ENCODE data around the gene SPAG9. TPM values are rescaled to one million over a fixed set of nuclear protein-coding genes. Genes with fewer than 3 reads are reported as not detected.
"Not testable (repeated sequence)": the region's sequence is repeated elsewhere in the genome, so short reads cannot be mapped to it uniquely, and the experiment has no call there.

The SPAG9 gene
- total RNA-seq, 3 donors from 2014 or later = 112 to 178 (median 128) TPM

DNA sequence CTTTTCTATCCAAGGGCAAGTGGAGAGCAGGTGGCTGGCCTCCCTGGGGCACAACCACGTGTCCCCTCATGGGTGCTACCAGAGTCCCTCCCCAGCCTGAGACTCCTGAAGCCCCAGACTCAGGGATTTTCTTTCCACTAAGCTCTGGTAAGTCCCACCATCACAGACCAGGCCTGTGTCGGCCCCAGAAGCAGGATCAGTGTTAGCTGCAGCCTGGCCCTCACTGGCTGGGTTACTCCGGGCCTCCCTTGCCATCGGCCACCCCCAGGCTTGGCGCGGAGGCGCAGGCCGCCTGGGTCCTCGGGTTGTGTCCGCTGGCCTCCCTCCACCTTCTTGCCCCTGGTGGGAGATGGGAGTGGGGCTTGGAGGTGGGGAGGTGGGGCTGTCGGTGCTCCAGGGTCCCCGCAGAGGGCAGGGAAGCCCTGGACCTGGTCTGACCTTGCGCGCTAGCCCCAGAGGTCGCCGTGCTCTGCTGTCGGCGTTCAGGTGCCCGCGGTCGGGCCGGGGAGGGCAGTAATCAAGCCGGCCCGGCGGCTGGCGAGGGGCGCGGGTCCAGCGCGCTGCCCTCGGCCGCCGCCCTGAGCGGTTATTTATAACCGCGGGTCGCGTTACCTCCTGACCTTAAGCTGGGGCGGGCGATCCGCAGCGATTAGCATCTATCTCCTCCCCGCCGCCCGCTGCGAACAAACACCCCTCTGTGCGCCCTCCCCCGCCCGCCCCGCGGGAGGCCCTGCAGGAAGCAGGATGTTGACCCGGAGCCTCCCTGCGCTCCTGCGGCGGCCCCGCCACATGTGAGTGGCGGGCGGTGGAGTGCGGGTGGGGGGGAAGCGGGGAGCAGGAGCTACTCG is 176.4 kb downstream of the SPAG9 start:
- peak overlapping the region; percentile 89 to 94 for H3K27ac ChIP-seq
- intact Hi-C loops (cut with DNase I; ENCODE audit: low total_unique reads) = no loop called here
- no peaks in the 10 kb centered on the region for H3K27me3 ChIP-seq
- no peaks in the 10 kb centered on the region for H3K9me3 ChIP-seq
- no peaks in the 10 kb centered on the region for H3K36me3 ChIP-seq
- peak in 1 of 3 donors; percentile 7 for TF ChIP-seq CTCF (IDR thresholded peaks at IDR 0.05)
- no peak for TF ChIP-seq POLR2A (IDR thresholded peaks at IDR 0.05)
- peak in 2 of 3 donors; percentile 53 to 72 for TF ChIP-seq POLR2AphosphoS5 (IDR thresholded peaks at IDR 0.05)
- H3K4me1 ChIP-seq = peaks cover 16 to 27% of the 10 kb centered on the region in 2 donors
- peak overlapping the region; percentile 47 to 66 (median 54) for H3K4me3 ChIP-seq
- peak; percentile 77 to 96 for DNase-seq (ENCODE audit: low spot score in 2 of 2)

- TF ChIP-seq POLR2AphosphoS5 (IDR thresholded peaks at IDR 0.05) (no peak), CTCF (IDR thresholded peaks at IDR 0.05) (no peak), POLR2A (IDR thresholded peaks at IDR 0.05) (no peak)
- H3K36me3 ChIP-seq = no peaks in the 10 kb centered on the region
- peak overlapping the region; percentile 89 to 94 for H3K27ac ChIP-seq
- no peaks in the 10 kb centered on the region for H3K27me3 ChIP-seq
- DNase-seq (ENCODE audit: low spot score in 2 of 2) = peak in 1 of 2 donors; percentile 50
- no peaks in the 10 kb centered on the region for H3K9me3 ChIP-seq
- peak overlapping the region in 2 of 3 donors; percentile 54 to 66 for H3K4me3 ChIP-seq
- H3K4me1 ChIP-seq = peaks cover 9 to 20% of the 10 kb centered on the region in 2 donors
- intact Hi-C loops (cut with DNase I; ENCODE audit: low total_unique reads) = no loop called here
Observed at GRCh38 chr17:50943575-50943933, 177.1 kb downstream of the SPAG9 start.

- H3K36me3 ChIP-seq; H3K9me3 ChIP-seq; H3K27ac ChIP-seq; H3K4me3 ChIP-seq; intact Hi-C loops (cut with DNase I; ENCODE audit: low total_unique reads); H3K4me1 ChIP-seq; DNase-seq (ENCODE audit: low spot score in 2 of 2); H3K27me3 ChIP-seq: not testable (repeated sequence)
Observed at GRCh38 chr17:50941676-50942048, 179.0 kb downstream of the SPAG9 start.

DNA sequence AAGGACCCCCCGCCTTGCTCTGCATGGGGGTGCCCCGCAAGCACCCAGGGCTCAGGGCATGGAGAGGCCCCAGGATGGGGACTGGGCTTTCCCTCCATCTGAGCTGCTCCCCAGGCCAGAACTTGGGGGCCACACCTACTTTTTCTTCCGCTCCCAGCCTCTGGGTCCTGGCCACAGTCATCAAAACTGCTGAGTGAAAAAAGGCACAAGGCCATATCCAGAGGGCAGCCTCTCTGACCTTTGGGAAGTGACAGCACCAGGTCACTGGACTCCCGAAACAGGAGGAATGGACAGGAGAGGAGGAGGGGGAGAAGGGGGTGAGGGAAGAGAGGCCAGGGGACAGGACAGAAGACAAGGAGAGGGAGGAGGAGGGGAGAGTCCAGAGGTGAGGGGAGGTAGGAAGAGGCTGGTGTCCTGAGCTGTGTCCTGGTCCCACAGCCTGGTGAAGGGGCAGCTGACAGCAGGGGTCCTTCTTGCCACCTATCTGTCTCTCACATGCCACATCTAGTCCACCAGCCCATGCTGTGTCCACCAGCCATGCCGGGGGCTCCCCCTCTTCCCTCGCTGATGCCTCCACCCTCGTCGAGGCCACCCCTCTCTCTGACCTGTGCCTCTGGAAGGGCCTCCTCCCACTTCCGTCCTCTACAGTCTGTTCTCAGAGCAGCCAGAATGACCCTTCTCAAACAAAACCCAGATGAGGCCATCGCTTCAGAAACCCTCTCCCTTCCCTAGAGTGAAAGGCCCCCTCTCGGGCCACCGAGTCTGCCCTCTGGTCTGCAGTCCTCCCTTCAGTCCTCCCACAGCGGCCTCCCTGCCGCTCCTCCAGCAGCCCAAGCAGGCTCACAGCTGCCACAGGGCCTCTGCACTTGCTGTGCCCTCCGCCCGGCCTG is 180.6 kb downstream of the SPAG9 start:
- H3K9me3 ChIP-seq = no peaks in the 10 kb centered on the region
- intact Hi-C loops (cut with DNase I; ENCODE audit: low total_unique reads) = no loop called here
- TF ChIP-seq CTCF (IDR thresholded peaks at IDR 0.05) = no peak
- TF ChIP-seq POLR2AphosphoS5 (IDR thresholded peaks at IDR 0.05) = no peak
- TF ChIP-seq POLR2A (IDR thresholded peaks at IDR 0.05) = no peak
- no peaks in the 10 kb centered on the region for H3K36me3 ChIP-seq
- DNase-seq (ENCODE audit: low spot score in 2 of 2) = peak in 1 of 2 donors; percentile 35
- H3K4me1 ChIP-seq = peaks cover 7 to 9% of the 10 kb centered on the region in 2 donors
- no peak overlapping the region for H3K27ac ChIP-seq
- no peak overlapping the region for H3K4me3 ChIP-seq
- H3K27me3 ChIP-seq = no peaks in the 10 kb centered on the region

DNA sequence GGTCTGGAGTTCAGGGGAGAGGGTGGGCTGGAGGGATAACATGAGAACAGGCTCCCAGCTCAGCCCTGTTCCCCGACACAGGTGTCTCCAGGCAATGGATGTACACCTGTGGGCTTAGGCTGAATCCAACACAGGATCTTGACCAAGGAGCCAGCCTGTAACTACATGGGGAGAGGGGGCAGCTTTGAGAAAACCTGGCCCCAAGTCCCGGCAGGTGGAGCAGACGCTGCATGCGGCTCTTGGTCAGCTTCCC is 181.2 kb downstream of the SPAG9 start:
- no peak for DNase-seq (ENCODE audit: low spot score in 2 of 2)
- Histone ChIP-seq H3K36me3 (no peaks in the 10 kb centered on the region), H3K27ac (no peak overlapping the region), H3K4me1 (peaks cover 5 to 7% of the 10 kb centered on the region in 2 donors), H3K27me3 (no peaks in the 10 kb centered on the region), H3K9me3 (no peaks in the 10 kb centered on the region), H3K4me3 (no peak overlapping the region)
- TF ChIP-seq POLR2AphosphoS5 (IDR thresholded peaks at IDR 0.05) (no peak), CTCF (IDR thresholded peaks at IDR 0.05) (no peak), POLR2A (IDR thresholded peaks at IDR 0.05) (no peak)
- intact Hi-C loops (cut with DNase I; ENCODE audit: low total_unique reads) = no loop called here

Data from breast epithelium (tissue), 4 donors.